ENCODE results near the gene VSNL1. TPM values are rescaled to one million over a fixed set of nuclear protein-coding genes. Genes with fewer than 3 reads are reported as not detected.

Gene VSNL1
- total RNA-seq, 1 experiment from 2014 or later: not detected

- CTCF ChIA-PET: no interaction called here
- H3K27ac Mint-ChIP-seq (ENCODE audit: unreplicated experiment): no peak overlapping the region
- H3K4me3 Mint-ChIP-seq (ENCODE audit: low read depth, unreplicated experiment): no peak overlapping the region
- no peaks in the 10 kb centered on the region for H3K4me1 Mint-ChIP-seq (ENCODE audit: low read depth, unreplicated experiment)
- no TSS peak for BruUV-seq (replicated peaks)
- intact Hi-C loops (cut with micrococcal nuclease; ENCODE audit: unreplicated experiment): no loop called here
- H3K36me3 Mint-ChIP-seq (ENCODE audit: insufficient read depth, unreplicated experiment): no peaks in the 10 kb centered on the region
- peaks cover 5% of the 10 kb centered on the region for H3K9me3 Mint-ChIP-seq (ENCODE audit: low read depth, unreplicated experiment)
- H3K27me3 Mint-ChIP-seq (ENCODE audit: unreplicated experiment): no peaks in the 10 kb centered on the region
- no peak for DNase-seq
- no peak for TF ChIP-seq CTCF (IDR thresholded peaks at IDR 0.05; ENCODE audit: unreplicated experiment)
Measured at GRCh38 chr2:17627434-17627833, 86.9 kb downstream of the VSNL1 start.

GRCh38 chr2:17628349-17629261 is 88.1 kb downstream of the VSNL1 start:
- H3K9me3 Mint-ChIP-seq (ENCODE audit: low read depth, unreplicated experiment): peaks cover 5% of the 10 kb centered on the region
- CTCF ChIA-PET: no interaction called here
- H3K36me3 Mint-ChIP-seq (ENCODE audit: insufficient read depth, unreplicated experiment): no peaks in the 10 kb centered on the region
- no peak overlapping the region for H3K4me3 Mint-ChIP-seq (ENCODE audit: low read depth, unreplicated experiment)
- no peak overlapping the region for H3K27ac Mint-ChIP-seq (ENCODE audit: unreplicated experiment)
- H3K27me3 Mint-ChIP-seq (ENCODE audit: unreplicated experiment): no peaks in the 10 kb centered on the region
- no peak for DNase-seq
- no peaks in the 10 kb centered on the region for H3K4me1 Mint-ChIP-seq (ENCODE audit: low read depth, unreplicated experiment)
- BruUV-seq (replicated peaks): no TSS peak
- intact Hi-C loops (cut with micrococcal nuclease; ENCODE audit: unreplicated experiment): no loop called here
- no peak for TF ChIP-seq CTCF (IDR thresholded peaks at IDR 0.05; ENCODE audit: unreplicated experiment)

- no peaks in the 10 kb centered on the region for H3K27me3 Mint-ChIP-seq (ENCODE audit: unreplicated experiment)
- intact Hi-C loops (cut with micrococcal nuclease; ENCODE audit: unreplicated experiment): no loop called here
- H3K36me3 Mint-ChIP-seq (ENCODE audit: insufficient read depth, unreplicated experiment): no peaks in the 10 kb centered on the region
- no TSS peak for BruUV-seq (replicated peaks)
- TF ChIP-seq CTCF (IDR thresholded peaks at IDR 0.05; ENCODE audit: unreplicated experiment): no peak
- no peaks in the 10 kb centered on the region for H3K4me1 Mint-ChIP-seq (ENCODE audit: low read depth, unreplicated experiment)
- DNase-seq: no peak
- H3K4me3 Mint-ChIP-seq (ENCODE audit: low read depth, unreplicated experiment): no peak overlapping the region
- CTCF ChIA-PET: no interaction called here
- peaks cover 5% of the 10 kb centered on the region for H3K9me3 Mint-ChIP-seq (ENCODE audit: low read depth, unreplicated experiment)
- H3K27ac Mint-ChIP-seq (ENCODE audit: unreplicated experiment): no peak overlapping the region
Measured at GRCh38 chr2:17630089-17630488, 89.6 kb downstream of the VSNL1 start.

- TF ChIP-seq CTCF (IDR thresholded peaks at IDR 0.05; ENCODE audit: unreplicated experiment): no peak
- H3K36me3 Mint-ChIP-seq (ENCODE audit: insufficient read depth, unreplicated experiment): no peaks in the 10 kb centered on the region
- DNase-seq: no peak
- no TSS peak for BruUV-seq (replicated peaks)
- CTCF ChIA-PET: interaction anchor here (0.8 kb wide), 1 partner anchor 477 kb away, joined by 6 read pairs; no protein-coding TSS in a partner anchor
- no peak overlapping the region for H3K4me3 Mint-ChIP-seq (ENCODE audit: low read depth, unreplicated experiment)
- intact Hi-C loops (cut with micrococcal nuclease; ENCODE audit: unreplicated experiment): no loop called here
- H3K27me3 Mint-ChIP-seq (ENCODE audit: unreplicated experiment): no peaks in the 10 kb centered on the region
- no peaks in the 10 kb centered on the region for H3K4me1 Mint-ChIP-seq (ENCODE audit: low read depth, unreplicated experiment)
- H3K9me3 Mint-ChIP-seq (ENCODE audit: low read depth, unreplicated experiment): no peaks in the 10 kb centered on the region
- H3K27ac Mint-ChIP-seq (ENCODE audit: unreplicated experiment): no peak overlapping the region
Measured at GRCh38 chr2:17634997-17635396, 94.5 kb downstream of the VSNL1 start.

All from Calu3 (cell line).